GM19395 (cell line): ENCODE results near the gene CRTC1.
A peak's percentile ranks its signal among the peaks of the same experiment; 100 is the strongest.

Source experiments
- ATAC-seq: cut with Tn5 transposase; IDR thresholded peaks from one replicate; pipeline ENCODE4 v1.9.1; 2021; ENCODE audit warnings: mild to moderate bottlenecking, moderate library complexity; ENCODE audit not compliant: unreplicated experiment

The CRTC1 gene

GRCh38 chr19:18683109-18683957 is at the start of gene CRTC1:
TSS of gene CRTC1 (plus strand) at chr19:18683680. CDS start at chr19:18683703, 23 bp downstream.
- ATAC-seq, result peak; percentile 52

- ATAC-seq, result no peak
Measured at GRCh38 chr19:18634612-18635297, 48.7 kb upstream of the CRTC1 start.

GRCh38 chr19:18635831-18636182 is 47.7 kb upstream of the CRTC1 start:
- no peak for ATAC-seq

GRCh38 chr19:18636183-18636968 is 47.1 kb upstream of the CRTC1 start:
- peak; percentile 83 for ATAC-seq

- no peak for ATAC-seq
Measured at GRCh38 chr19:18636969-18637629, 46.4 kb upstream of the CRTC1 start, which contains the start of gene KLHL26. TSS of gene KLHL26 (plus strand) at chr19:18637028. CDS start at chr19:18637055, 27 bp downstream.

- no peak for ATAC-seq
Measured at GRCh38 chr19:18637673-18638630, 45.5 kb upstream of the CRTC1 start.

- ATAC-seq, result no peak
Measured at GRCh38 chr19:18639706-18640243, 43.7 kb upstream of the CRTC1 start.

GRCh38 chr19:18644196-18645034 is 39.1 kb upstream of the CRTC1 start:
- no peak for ATAC-seq

- ATAC-seq, result no peak
Measured at GRCh38 chr19:18645035-18645511, 38.4 kb upstream of the CRTC1 start.

- no peak for ATAC-seq
Measured at GRCh38 chr19:18646535-18647370, 36.7 kb upstream of the CRTC1 start.

GRCh38 chr19:18647371-18647767 is 36.1 kb upstream of the CRTC1 start:
- ATAC-seq, result no peak

- ATAC-seq, result no peak
Measured at GRCh38 chr19:18647807-18648206, 35.7 kb upstream of the CRTC1 start.

GRCh38 chr19:18648973-18649315 is 34.5 kb upstream of the CRTC1 start:
- no peak for ATAC-seq

GRCh38 chr19:18649371-18650020 is 34.0 kb upstream of the CRTC1 start:
- no peak for ATAC-seq

- ATAC-seq, result no peak
Measured at GRCh38 chr19:18650021-18650390, 33.5 kb upstream of the CRTC1 start.

GRCh38 chr19:18650468-18651041 is 32.9 kb upstream of the CRTC1 start:
- no peak for ATAC-seq

- ATAC-seq, result no peak
Measured at GRCh38 chr19:18651300-18651699, 32.2 kb upstream of the CRTC1 start.
